ENCODE results near the gene IFT88. TPM values are rescaled to one million over a fixed set of nuclear protein-coding genes. Genes with fewer than 3 reads are reported as not detected.

IFT88 gene
- total and polyA plus RNA-seq, 5 donors, result 5.8 to 12.9 (median 9.9) TPM

GRCh38 chr13:20691616-20692015, 124.7 kb downstream of the IFT88 start:
- DNase-seq (no peak), ATAC-seq (no peak)
- Histone ChIP-seq H3K27ac (ENCODE audit: low read length) (no peak overlapping the region), H3K9me3 (ENCODE audit: control insufficient read depth, low read length) (no peaks in the 10 kb centered on the region), H3K27me3 (ENCODE audit: control insufficient read depth, insufficient read depth) (no peaks in the 10 kb centered on the region), H3K4me1 (ENCODE audit: control insufficient read depth, insufficient read depth, low read length) (no peaks in the 10 kb centered on the region), H3K4me3 (ENCODE audit: low read length) (no peak overlapping the region)
- 68% methylated on average over 4 of the region's 4 CpGs for WGBS
- intact Hi-C loops (cut with DNase I), result loop anchor here in 1 of 4 donors (10.0 kb wide), 1 partner anchor 197 kb away; no protein-coding TSS in a partner anchor

GRCh38 chr13:20696073-20696472, 129.1 kb downstream of the IFT88 start:
- no peaks in the 10 kb centered on the region for H3K27me3 ChIP-seq (ENCODE audit: control insufficient read depth, insufficient read depth)
- no peak overlapping the region for H3K27ac ChIP-seq (ENCODE audit: low read length)
- no peak overlapping the region for H3K4me3 ChIP-seq (ENCODE audit: low read length)
- no peaks in the 10 kb centered on the region for H3K9me3 ChIP-seq (ENCODE audit: control insufficient read depth, low read length)
- H3K4me1 ChIP-seq (ENCODE audit: control insufficient read depth, insufficient read depth, low read length), result no peaks in the 10 kb centered on the region
- intact Hi-C loops (cut with DNase I), result loop anchor here in 1 of 4 donors (10.0 kb wide), 1 partner anchor 201 kb away; no protein-coding TSS in a partner anchor
- 57% methylated on average over 4 of the region's 4 CpGs for WGBS
- no peak for DNase-seq
- no peak for ATAC-seq

DNA sequence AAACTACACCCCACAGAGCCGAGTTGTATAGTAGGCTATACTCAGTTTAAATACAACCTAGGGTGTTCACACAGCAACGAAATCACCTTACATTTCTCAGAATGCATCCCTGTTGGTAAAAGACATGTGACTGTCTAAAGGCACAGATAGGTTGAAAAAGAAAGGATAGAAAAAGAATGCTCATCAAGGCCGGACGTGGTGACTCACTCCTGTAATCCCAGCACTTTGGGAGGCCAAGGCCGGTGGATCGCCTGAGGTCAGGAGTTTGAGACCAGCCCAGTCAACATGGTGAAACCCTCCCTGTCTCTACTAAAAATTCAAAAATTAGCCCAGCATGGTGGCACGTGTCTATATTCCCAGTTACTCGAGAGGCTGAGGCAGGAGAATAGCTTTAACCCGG, 132.8 kb downstream of the IFT88 start:
- H3K9me3 ChIP-seq (ENCODE audit: control insufficient read depth, low read length), result no peaks in the 10 kb centered on the region
- WGBS, result 93% methylated on average over 9 of the region's 9 CpGs
- no peaks in the 10 kb centered on the region for H3K27me3 ChIP-seq (ENCODE audit: control insufficient read depth, insufficient read depth)
- intact Hi-C loops (cut with DNase I), result loop anchor here in 2 of 4 donors (10.0 kb wide), 2 partner anchors 195 to 205 kb away; no protein-coding TSS in a partner anchor
- no peak for ATAC-seq
- no peak for DNase-seq
- no peak overlapping the region for H3K27ac ChIP-seq (ENCODE audit: low read length)
- H3K4me1 ChIP-seq (ENCODE audit: control insufficient read depth, insufficient read depth, low read length), result no peaks in the 10 kb centered on the region
- no peak overlapping the region for H3K4me3 ChIP-seq (ENCODE audit: low read length)

DNA sequence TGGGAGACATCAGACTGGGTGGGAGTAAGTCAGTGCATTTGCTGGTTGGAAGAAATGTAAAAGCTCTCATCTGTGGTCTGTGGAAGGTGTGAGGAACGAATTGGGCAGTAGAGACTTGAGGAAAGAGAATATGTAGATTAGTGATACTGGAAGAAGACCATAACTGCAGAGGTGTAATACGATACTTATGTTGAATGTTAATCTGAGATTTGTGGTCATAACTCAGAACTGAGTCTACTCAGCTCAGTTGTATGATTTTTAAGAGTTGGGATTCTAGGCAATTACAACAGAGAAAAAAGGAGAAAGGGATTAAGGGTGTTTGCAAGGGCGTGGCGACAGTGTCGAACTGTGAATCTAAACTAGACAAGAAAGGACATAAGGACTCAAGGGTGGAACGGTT, 133.3 kb downstream of the IFT88 start:
- no peak overlapping the region for H3K27ac ChIP-seq (ENCODE audit: low read length)
- no peak for DNase-seq
- WGBS, result 91% methylated on average over 6 of the region's 6 CpGs
- H3K9me3 ChIP-seq (ENCODE audit: control insufficient read depth, low read length), result no peaks in the 10 kb centered on the region
- intact Hi-C loops (cut with DNase I), result loop anchor here in 1 of 4 donors (10.0 kb wide), 1 partner anchor 195 kb away; no protein-coding TSS in a partner anchor
- no peaks in the 10 kb centered on the region for H3K27me3 ChIP-seq (ENCODE audit: control insufficient read depth, insufficient read depth)
- H3K4me1 ChIP-seq (ENCODE audit: control insufficient read depth, insufficient read depth, low read length), result no peaks in the 10 kb centered on the region
- H3K4me3 ChIP-seq (ENCODE audit: low read length), result no peak overlapping the region
- ATAC-seq, result no peak

- DNase-seq, result no peak
- H3K27me3 ChIP-seq (ENCODE audit: control insufficient read depth, insufficient read depth), result no peaks in the 10 kb centered on the region
- H3K9me3 ChIP-seq (ENCODE audit: control insufficient read depth, low read length), result no peaks in the 10 kb centered on the region
- H3K27ac ChIP-seq (ENCODE audit: low read length), result no peak overlapping the region
- H3K4me3 ChIP-seq (ENCODE audit: low read length), result no peak overlapping the region
- no peaks in the 10 kb centered on the region for H3K4me1 ChIP-seq (ENCODE audit: control insufficient read depth, insufficient read depth, low read length)
- WGBS, result 93% methylated on average over 3 of the region's 3 CpGs
- ATAC-seq, result no peak
- intact Hi-C loops (cut with DNase I), result loop anchor here in 1 of 4 donors (10.0 kb wide), 1 partner anchor 197 kb away; no protein-coding TSS in a partner anchor
Measured at GRCh38 chr13:20701461-20701860, 134.5 kb downstream of the IFT88 start.

DNA sequence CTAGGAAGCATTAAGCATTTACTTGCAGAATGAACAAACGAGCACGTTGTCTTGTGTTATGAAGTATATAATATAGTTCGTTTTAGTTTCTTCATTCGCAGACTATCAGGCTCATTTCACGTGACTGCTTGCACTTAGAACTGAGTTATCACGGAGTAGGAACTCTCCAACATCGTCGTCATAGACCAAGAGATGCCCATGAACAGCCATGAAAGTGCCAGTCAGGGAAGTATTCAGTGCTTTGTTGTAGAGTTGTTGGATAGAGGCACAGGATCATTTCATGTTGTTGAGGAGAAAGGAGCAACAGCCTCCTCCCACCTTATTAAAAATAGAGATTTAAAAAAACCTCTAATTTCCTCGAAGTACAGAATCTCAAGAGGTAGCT, 135.6 kb downstream of the IFT88 start:
- Histone ChIP-seq H3K4me3 (ENCODE audit: low read length) (peak overlapping the region; percentile 97), H3K27me3 (ENCODE audit: control insufficient read depth, insufficient read depth) (no peaks in the 10 kb centered on the region), H3K27ac (ENCODE audit: low read length) (no peak overlapping the region), H3K4me1 (ENCODE audit: control insufficient read depth, insufficient read depth, low read length) (no peaks in the 10 kb centered on the region), H3K9me3 (ENCODE audit: control insufficient read depth, low read length) (no peaks in the 10 kb centered on the region)
- intact Hi-C loops (cut with DNase I), result loop anchor here in 1 of 4 donors (10.0 kb wide), 1 partner anchor 198 kb away; no protein-coding TSS in a partner anchor
- DNase-seq (no peak), ATAC-seq (no peak)
- WGBS, result 20% methylated on average over 9 of the region's 9 CpGs

- Histone ChIP-seq H3K9me3 (ENCODE audit: control insufficient read depth, low read length) (no peaks in the 10 kb centered on the region), H3K27ac (ENCODE audit: low read length) (peak within 1 kb of the TSS; percentile 39)
Measured at GRCh38 chr13:20702915-20703779, 136.2 kb downstream of the IFT88 start, which contains the start of gene IL17D. Gene IL17D (plus strand): TSS chr13:20703699. CDS start chr13:20704002, 303 bp downstream.

GRCh38 chr13:20703780-20704458, 137.0 kb downstream of the IFT88 start:
- intact Hi-C loops (cut with DNase I), result loop anchor here in 1 of 4 donors (10.0 kb wide), 1 partner anchor 199 kb away; no protein-coding TSS in a partner anchor
- Histone ChIP-seq H3K4me3 (ENCODE audit: low read length) (peak overlapping the region; percentile 97), H3K4me1 (ENCODE audit: control insufficient read depth, insufficient read depth, low read length) (no peaks in the 10 kb centered on the region), H3K27me3 (ENCODE audit: control insufficient read depth, insufficient read depth) (no peaks in the 10 kb centered on the region), H3K9me3 (ENCODE audit: control insufficient read depth, low read length) (no peaks in the 10 kb centered on the region), H3K27ac (ENCODE audit: low read length) (peak overlapping the region; percentile 39)
- WGBS, result 1% methylated on average over 95 of the region's 98 CpGs
- peak; percentile 79 to 92 (median 89) for DNase-seq
- ATAC-seq, result peak; percentile 85 to 91

More at GRCh38 chr13:20702915-20703779, 136.2 kb downstream of the IFT88 start, which contains the start of gene IL17D:
- intact Hi-C loops (cut with DNase I), result loop anchor here in 1 of 4 donors (10.0 kb wide), 1 partner anchor 198 kb away; no protein-coding TSS in a partner anchor
- Histone ChIP-seq H3K4me1 (ENCODE audit: control insufficient read depth, insufficient read depth, low read length) (no peaks in the 10 kb centered on the region), H3K27me3 (ENCODE audit: control insufficient read depth, insufficient read depth) (no peaks in the 10 kb centered on the region), H3K4me3 (ENCODE audit: low read length) (peak within 1 kb of the TSS; percentile 97)
- ATAC-seq (peak; percentile 44 to 58), DNase-seq (peak in 2 of 3 donors; percentile 74 to 76)
- WGBS, result under 1% methylated on average over 94 of the region's 94 CpGs

DNA sequence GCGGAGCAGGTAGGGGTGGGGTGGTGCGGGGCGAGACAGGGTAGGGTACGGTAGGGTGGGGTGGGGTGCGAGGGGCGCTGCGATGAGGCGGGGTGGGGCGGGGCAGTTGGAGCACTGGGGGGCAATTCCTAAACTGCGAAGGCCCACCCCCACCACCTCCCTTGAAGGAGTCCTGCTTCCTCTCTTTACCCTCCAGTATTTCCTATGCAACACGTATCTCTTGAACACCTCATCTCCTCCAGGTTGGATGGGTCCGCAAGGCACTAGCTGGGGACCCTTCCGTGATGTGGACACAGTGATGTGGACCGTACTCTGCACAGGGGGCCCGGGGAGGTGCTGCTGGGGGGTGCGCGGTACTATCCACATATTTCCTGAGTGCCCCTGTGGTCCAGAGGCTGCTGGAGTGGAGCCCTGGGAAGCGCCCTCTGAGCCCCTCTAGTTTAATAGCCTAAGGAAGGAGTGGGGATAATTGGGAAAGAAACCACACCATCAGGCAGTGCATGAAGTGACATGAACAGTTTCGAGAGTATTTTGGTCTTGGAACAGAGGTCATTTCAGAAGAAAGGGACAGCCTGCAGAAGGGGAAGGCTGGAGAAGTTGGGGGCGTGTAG, 137.6 kb downstream of the IFT88 start:
- DNase-seq, result peak in 1 of 3 donors; percentile 57
- Histone ChIP-seq H3K27me3 (ENCODE audit: control insufficient read depth, insufficient read depth) (no peaks in the 10 kb centered on the region), H3K27ac (ENCODE audit: low read length) (no peak overlapping the region), H3K4me1 (ENCODE audit: control insufficient read depth, insufficient read depth, low read length) (no peaks in the 10 kb centered on the region), H3K9me3 (ENCODE audit: control insufficient read depth, low read length) (no peaks in the 10 kb centered on the region), H3K4me3 (ENCODE audit: low read length) (peak overlapping the region; percentile 97)
- intact Hi-C loops (cut with DNase I), result loop anchor here in 1 of 4 donors (10.0 kb wide), 1 partner anchor 200 kb away; no protein-coding TSS in a partner anchor
- ATAC-seq, result peak in 1 of 2 donors; percentile 6
- 27% methylated on average over 20 of the region's 20 CpGs for WGBS

GRCh38 chr13:20706661-20707060, 139.7 kb downstream of the IFT88 start:
- no peak overlapping the region for H3K27ac ChIP-seq (ENCODE audit: low read length)
- H3K4me1 ChIP-seq (ENCODE audit: control insufficient read depth, insufficient read depth, low read length), result no peaks in the 10 kb centered on the region
- H3K4me3 ChIP-seq (ENCODE audit: low read length), result no peak overlapping the region
- WGBS, result 96% methylated on average over 5 of the region's 5 CpGs
- no peaks in the 10 kb centered on the region for H3K9me3 ChIP-seq (ENCODE audit: control insufficient read depth, low read length)
- ATAC-seq (no peak), DNase-seq (peak in 1 of 3 donors; percentile 7)
- intact Hi-C loops (cut with DNase I), result loop anchor here in 1 of 4 donors (10.0 kb wide), 1 partner anchor 202 kb away; no protein-coding TSS in a partner anchor
- no peaks in the 10 kb centered on the region for H3K27me3 ChIP-seq (ENCODE audit: control insufficient read depth, insufficient read depth)
